Sigmoid colon (tissue), 7 donors: ENCODE measurements around the gene SYNE2. TPM values are rescaled to one million over a fixed set of nuclear protein-coding genes. Genes with fewer than 3 reads are reported as not detected.

ENCODE experiments used
- DNase-seq: peaks from one replicate; pipeline ENCODE4 v3.0.0-alpha.2; 2019
- H3K27ac ChIP-seq, 4 donors: fragments of 200-600 bp; sonication (generic); one replicate each; pipeline ENCODE4 v1.5.1; 2016 to 2019; ENCODE audit warnings: mild to moderate bottlenecking in 1 of 4
- H3K27me3 ChIP-seq, 3 donors: fragments of 200-600 bp; sonication (generic); one replicate each; pipeline ENCODE4 v1.5.1; 2019; ENCODE audit warnings: mild to moderate bottlenecking in 1 of 3
- H3K36me3 ChIP-seq, 4 donors: fragments of 200-600 bp; sonication (generic); one replicate each; pipeline ENCODE4 v1.5.1; 2016 to 2019
- H3K4me1 ChIP-seq, 4 donors: fragments of 200-600 bp; sonication (generic); one replicate each; pipeline ENCODE4 v1.5.1; 2017 to 2019
- H3K4me3 ChIP-seq, 4 donors: fragments of 200-600 bp; sonication (generic); one replicate each; pipeline ENCODE4 v1.5.1; 2017 to 2019; ENCODE audit warnings: mild to moderate bottlenecking in 2 of 4, moderate library complexity in 1 of 4
- H3K9me3 ChIP-seq, 4 donors: fragments of 200-600 bp in 3 of 4; sonication (generic) in 3 of 4; one replicate each; pipeline versions ENCODE4 v1.5.1 to v1.6.1; 2013 to 2019
- CTCF ChIP-seq, 4 experiments: fragments of 450-650 bp in 3 of 4; fragments of 200-600 bp in 1 of 4; IDR thresholded peaks; one replicate each; pipeline ENCODE4 v1.5.1; 2016 to 2019; ENCODE audit warnings: antibody characterized with exemption in 4 of 4, mild to moderate bottlenecking in 3 of 4, moderate library complexity in 2 of 4
- EP300 ChIP-seq, 4 donors: sonication (generic); formaldehyde crosslinking; IDR thresholded peaks; one replicate each; pipeline ENCODE4 v1.6.1; 2017; ENCODE audit warnings: antibody characterized with exemption in 4 of 4
- POLR2A ChIP-seq, 2 donors: fragments of 450-650 bp; IDR thresholded peaks; one replicate each; pipeline ENCODE4 v1.6.1; 2016; ENCODE audit warnings: antibody characterized with exemption in 2 of 2, mild to moderate bottlenecking in 2 of 2, moderate library complexity in 2 of 2
- POLR2AphosphoS5 ChIP-seq, 4 donors: sonication (generic); formaldehyde crosslinking; IDR thresholded peaks; one replicate each; pipeline ENCODE4 v1.6.1; 2017; ENCODE audit warnings: antibody characterized with exemption in 4 of 4
- WGBS, 2 donors: extraction: QIAGEN DNeasy Blood & Tissue Kit; methylation state at CpG; one replicate each; pipeline ENCODE4 v1.1.7; 2013; 5-methylcytosine and 5-hydroxymethylcytosine counted together
- intact Hi-C: fragments of 100-400 bp; cut with DNase I; formaldehyde crosslinking; loops from one replicate; pipeline ENCODE4 v1.15.1; 2023
- polyA plus RNA-seq, 3 donors: library from polyadenylated mRNA; stranded (reverse); fragments of 200-250 nt; gene quantifications; one replicate each; pipeline ENCODE4 v1.2.3, GENCODE V29; 2013
- total RNA-seq, 4 donors: library from RNA; depleted of rRNA; stranded (reverse); fragments of >200 nt; gene quantifications; one replicate each; pipeline ENCODE4 v1.1.0, GENCODE V29; 2016
- donor health status: healthy with polysubstance abuse.
- donor health status: Bipolar disorder and iron deficiency.
- donor health status: healthy.

Gene SYNE2
- total and polyA plus RNA-seq, 7 donors, result 25.8 to 70.6 (median 54.6) TPM

GRCh38 chr14:64200170-64200569 is 347.4 kb downstream of the SYNE2 start:
- H3K27me3 ChIP-seq, result no peaks in the 10 kb centered on the region
- no peaks in the 10 kb centered on the region for H3K36me3 ChIP-seq
- no peak overlapping the region for H3K27ac ChIP-seq
- no peak for TF ChIP-seq EP300 (IDR thresholded peaks at IDR 0.05)
- no peak for TF ChIP-seq POLR2A (IDR thresholded peaks at IDR 0.05)
- TF ChIP-seq CTCF (IDR thresholded peaks at IDR 0.05), result no peak
- TF ChIP-seq POLR2AphosphoS5 (IDR thresholded peaks at IDR 0.05), result no peak
- no peak overlapping the region for H3K4me3 ChIP-seq
- H3K4me1 ChIP-seq, result peaks cover 0 to 7% (median 3%) of the 10 kb centered on the region in 4 donors
- intact Hi-C loops, result no loop called here
- no peak for DNase-seq
- WGBS, 2 donors, result 57 to 67% methylated on average over 4 of the region's 4 CpGs
- H3K9me3 ChIP-seq, result no peaks in the 10 kb centered on the region

GRCh38 chr14:64201296-64201695 is 348.5 kb downstream of the SYNE2 start:
- intact Hi-C loops, result no loop called here
- H3K4me1 ChIP-seq, result peaks cover 0 to 7% (median 3%) of the 10 kb centered on the region in 4 donors
- H3K27ac ChIP-seq, result no peak overlapping the region
- no peak overlapping the region for H3K4me3 ChIP-seq
- no peaks in the 10 kb centered on the region for H3K9me3 ChIP-seq
- WGBS, 2 donors, result 72 to 87% methylated on average over 7 of the region's 7 CpGs
- H3K27me3 ChIP-seq, result no peaks in the 10 kb centered on the region
- DNase-seq, result no peak
- H3K36me3 ChIP-seq, result no peaks in the 10 kb centered on the region
- no peak for TF ChIP-seq EP300 (IDR thresholded peaks at IDR 0.05)
- no peak for TF ChIP-seq POLR2A (IDR thresholded peaks at IDR 0.05)
- no peak for TF ChIP-seq POLR2AphosphoS5 (IDR thresholded peaks at IDR 0.05)
- no peak for TF ChIP-seq CTCF (IDR thresholded peaks at IDR 0.05)

GRCh38 chr14:64201921-64202545 is 349.2 kb downstream of the SYNE2 start:
- 92 to 96% methylated on average over 18 of the region's 18 CpGs for WGBS, 2 donors
- no peaks in the 10 kb centered on the region for H3K4me1 ChIP-seq
- no peak overlapping the region for H3K4me3 ChIP-seq
- no peaks in the 10 kb centered on the region for H3K27me3 ChIP-seq
- H3K36me3 ChIP-seq, result no peaks in the 10 kb centered on the region
- H3K9me3 ChIP-seq, result no peaks in the 10 kb centered on the region
- H3K27ac ChIP-seq, result no peak overlapping the region
- TF ChIP-seq EP300 (IDR thresholded peaks at IDR 0.05), result no peak
- no peak for TF ChIP-seq POLR2A (IDR thresholded peaks at IDR 0.05)
- TF ChIP-seq CTCF (IDR thresholded peaks at IDR 0.05), result no peak
- no peak for TF ChIP-seq POLR2AphosphoS5 (IDR thresholded peaks at IDR 0.05)
- intact Hi-C loops, result no loop called here
- DNase-seq, result no peak

GRCh38 chr14:64202716-64203115 is 349.9 kb downstream of the SYNE2 start:
- intact Hi-C loops, result no loop called here
- no peaks in the 10 kb centered on the region for H3K4me1 ChIP-seq
- DNase-seq, result no peak
- H3K27me3 ChIP-seq, result no peaks in the 10 kb centered on the region
- H3K27ac ChIP-seq, result no peak overlapping the region
- no peak for TF ChIP-seq EP300 (IDR thresholded peaks at IDR 0.05)
- H3K9me3 ChIP-seq, result no peaks in the 10 kb centered on the region
- WGBS, 2 donors, result 87 to 92% methylated on average over 10 of the region's 10 CpGs
- H3K36me3 ChIP-seq, result no peaks in the 10 kb centered on the region
- H3K4me3 ChIP-seq, result no peak overlapping the region

- no peaks in the 10 kb centered on the region for H3K4me1 ChIP-seq
- intact Hi-C loops, result no loop called here
- 90 to 92% methylated on average over 4 of the region's 4 CpGs for WGBS, 2 donors
- no peak for DNase-seq
- no peaks in the 10 kb centered on the region for H3K27me3 ChIP-seq
- TF ChIP-seq POLR2A (IDR thresholded peaks at IDR 0.05) (no peak), CTCF (IDR thresholded peaks at IDR 0.05) (no peak), POLR2AphosphoS5 (IDR thresholded peaks at IDR 0.05) (no peak), EP300 (IDR thresholded peaks at IDR 0.05) (no peak)
- no peaks in the 10 kb centered on the region for H3K36me3 ChIP-seq
- no peaks in the 10 kb centered on the region for H3K9me3 ChIP-seq
- H3K4me3 ChIP-seq, result no peak overlapping the region
- H3K27ac ChIP-seq, result no peak overlapping the region
These were observed 350.7 kb downstream of the SYNE2 start for GRCh38 chr14:64203366-64204006.
